CD4-positive, alpha-beta T cell treated with Interleukin-15 for 4 hours (primary cell): Measurements from ENCODE around the gene CA5A.
"Not testable (repeated sequence)": the region's sequence is repeated elsewhere in the genome, so short reads cannot be mapped to it uniquely, and the experiment has no call there.

Experiments used
- DNase-seq: peaks from one replicate; pipeline ENCODE4 v3.0.0-alpha.2; 2020; ENCODE audit warnings: low spot score

Gene CA5A

DNA sequence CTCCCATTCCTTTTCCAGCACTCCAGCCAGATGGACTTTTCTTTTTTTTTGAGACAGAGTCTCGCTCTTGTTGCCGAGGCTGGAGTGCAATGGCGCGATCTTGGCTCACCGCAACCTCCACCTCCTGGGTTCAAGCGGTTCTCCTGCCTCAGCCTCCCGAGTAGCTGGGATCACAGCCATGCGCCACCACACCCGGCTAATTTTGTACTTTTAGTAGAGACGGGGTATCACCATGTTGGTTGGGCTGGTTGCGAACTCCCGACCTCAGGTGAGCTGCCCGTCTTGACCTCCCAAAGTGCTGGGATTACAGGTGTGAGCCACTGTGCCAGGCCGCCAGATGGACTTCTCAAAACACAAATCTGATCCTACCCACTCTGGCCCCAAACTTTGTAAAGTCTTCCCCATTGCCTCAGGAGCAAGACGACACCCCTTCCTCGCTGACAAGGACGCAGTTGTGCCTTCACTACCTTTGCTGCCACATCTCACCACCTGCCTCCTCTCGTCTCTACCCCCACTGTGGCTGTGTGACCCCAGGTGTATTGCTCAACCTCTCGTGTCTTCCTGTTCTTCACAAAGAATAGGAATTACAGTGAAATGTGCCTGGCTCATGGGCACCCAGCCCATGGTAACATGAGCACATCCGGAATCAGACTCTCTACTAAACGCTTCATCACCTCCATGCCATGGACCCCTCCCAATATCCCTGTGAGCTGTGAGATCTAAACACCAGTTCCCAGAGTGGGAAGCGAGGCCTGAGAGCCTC is 11.2 kb upstream of the CA5A start:
- DNase-seq: no peak

GRCh38 chr16:87946596-87947347 is 10.4 kb upstream of the CA5A start:
- no peak for DNase-seq

DNA sequence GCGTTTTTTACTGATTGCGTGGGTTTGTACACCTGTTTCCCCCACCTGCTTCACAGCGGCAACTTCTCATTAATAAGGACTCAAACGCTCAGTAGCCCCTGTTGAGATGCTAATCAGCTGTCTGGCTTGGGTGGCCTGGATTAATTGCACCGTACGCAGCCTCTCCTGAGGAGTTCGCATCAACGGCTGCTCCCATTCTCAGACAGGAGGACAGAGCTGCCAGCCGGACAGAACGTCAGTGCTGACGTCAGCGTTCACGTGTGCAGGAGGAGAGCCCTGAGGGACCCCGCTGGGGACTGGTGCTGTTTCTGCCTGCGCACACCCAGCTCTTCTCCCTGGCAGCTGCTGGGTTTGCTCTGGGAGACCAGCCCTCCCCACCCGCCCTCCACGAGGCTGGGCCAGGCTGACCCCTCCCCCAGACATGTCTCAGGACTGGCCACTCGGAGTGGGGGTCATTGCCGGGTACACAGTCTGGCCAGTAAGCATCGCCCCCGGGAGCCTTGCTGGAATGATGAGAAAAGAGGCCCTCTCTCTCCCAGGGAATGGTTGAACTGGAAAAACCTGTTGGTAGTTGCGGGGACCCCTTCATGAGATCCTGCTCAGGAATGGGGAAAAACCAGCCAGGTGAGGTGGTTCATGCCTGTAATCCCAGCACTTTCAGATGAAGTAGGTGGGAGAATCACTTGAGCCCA is 9.2 kb upstream of the CA5A start:
- no peak for DNase-seq

DNA sequence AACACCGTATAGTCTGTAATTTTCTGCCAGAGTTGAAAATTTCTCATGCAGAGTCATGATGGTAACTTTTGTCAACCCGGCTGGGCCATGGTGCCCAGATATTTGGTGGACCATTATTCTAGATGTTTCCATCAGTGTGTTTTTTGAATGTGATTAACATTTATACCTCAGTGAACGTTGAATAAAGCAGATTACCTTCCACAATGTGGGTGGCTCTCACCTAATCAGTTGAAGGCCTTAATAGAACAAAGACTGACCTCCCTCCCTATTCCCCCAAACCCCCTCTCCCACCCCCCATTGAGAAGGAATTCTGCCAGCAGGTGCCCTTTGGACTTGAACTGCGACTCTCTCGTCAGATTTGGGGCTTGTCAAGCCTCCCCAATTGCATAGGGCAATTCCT is 6.4 kb upstream of the CA5A start:
- DNase-seq: no peak

- no peak for DNase-seq
These were observed 3.5 kb upstream of the CA5A start for GRCh38 chr16:87939562-87940423.

DNA sequence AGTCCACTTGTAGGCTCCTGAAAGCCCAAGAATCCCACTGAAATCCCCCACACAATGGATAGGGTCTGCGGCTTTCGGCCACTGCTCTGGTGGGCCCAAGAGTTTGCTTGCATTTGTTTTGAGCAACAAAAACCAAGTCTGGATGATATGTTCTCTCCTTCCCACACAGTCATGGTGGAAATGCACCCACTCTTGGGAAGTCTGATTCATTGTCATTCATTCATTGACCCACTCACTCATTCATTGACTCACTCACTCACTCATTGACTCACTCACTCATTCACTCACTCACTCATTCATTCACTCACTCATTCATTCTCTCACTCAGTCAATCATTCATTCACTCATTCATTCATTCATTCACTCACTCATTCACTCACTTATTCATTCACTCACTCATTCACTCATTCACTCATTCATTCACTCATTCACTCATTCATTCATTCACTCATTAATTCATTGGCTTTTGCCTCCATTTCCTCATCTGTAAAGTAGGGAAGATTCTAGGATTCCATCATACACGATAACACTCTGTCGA is 2.2 kb upstream of the CA5A start:
- DNase-seq: no peak

DNA sequence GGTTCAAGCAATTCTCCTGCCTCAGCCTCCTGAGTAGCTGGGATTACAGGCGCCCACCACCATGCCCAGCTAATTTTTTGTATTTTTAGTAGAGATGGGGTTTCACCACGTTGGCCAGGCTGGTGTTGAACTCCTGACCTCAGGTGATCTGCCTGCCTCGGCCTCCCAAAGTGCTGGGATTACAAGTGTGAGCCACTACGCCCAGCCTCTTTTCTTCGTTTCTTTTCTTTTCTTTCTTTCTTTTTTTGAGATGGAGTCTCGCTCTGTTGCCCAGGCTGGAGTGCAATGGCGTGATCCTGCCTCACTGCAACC is 858 bp upstream of the CA5A start:
- not testable (repeated sequence) for DNase-seq

GRCh38 chr16:87936016-87936374 is 334 bp downstream of the CA5A start:
- DNase-seq: not testable (repeated sequence)

DNA sequence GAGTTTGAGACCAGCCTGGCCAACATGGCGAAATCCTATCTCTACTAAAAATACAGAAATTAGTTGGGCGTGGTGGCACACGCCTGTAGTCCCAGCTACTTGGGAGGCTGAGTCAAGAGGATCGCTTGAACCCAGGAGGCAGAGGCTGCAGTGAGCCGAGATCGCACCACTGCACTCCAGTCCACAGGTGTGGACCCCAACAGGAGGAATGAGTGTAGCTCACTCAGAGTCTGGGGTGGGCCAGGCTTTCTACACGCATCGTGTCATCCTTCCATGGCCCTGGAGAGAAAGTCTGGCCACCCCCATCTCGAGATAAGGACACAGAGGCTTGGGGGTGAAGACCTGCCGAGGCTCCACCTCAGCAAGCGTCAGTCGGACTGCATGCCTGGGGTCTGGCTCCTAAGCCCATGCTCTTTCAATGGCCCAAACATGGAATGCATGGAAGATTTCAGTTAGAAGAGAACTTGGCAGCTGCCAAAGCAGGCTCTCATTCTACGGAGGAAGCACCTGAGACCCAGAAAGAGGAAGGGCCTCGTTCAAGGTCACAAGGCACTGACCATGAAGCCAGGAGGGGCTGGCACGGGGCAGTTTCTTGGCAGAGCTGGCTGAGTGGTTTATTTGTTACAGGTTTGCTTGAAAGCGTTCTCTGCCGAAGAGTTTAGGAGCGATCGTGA is 1.4 kb downstream of the CA5A start:
- DNase-seq: not testable (repeated sequence)

DNA sequence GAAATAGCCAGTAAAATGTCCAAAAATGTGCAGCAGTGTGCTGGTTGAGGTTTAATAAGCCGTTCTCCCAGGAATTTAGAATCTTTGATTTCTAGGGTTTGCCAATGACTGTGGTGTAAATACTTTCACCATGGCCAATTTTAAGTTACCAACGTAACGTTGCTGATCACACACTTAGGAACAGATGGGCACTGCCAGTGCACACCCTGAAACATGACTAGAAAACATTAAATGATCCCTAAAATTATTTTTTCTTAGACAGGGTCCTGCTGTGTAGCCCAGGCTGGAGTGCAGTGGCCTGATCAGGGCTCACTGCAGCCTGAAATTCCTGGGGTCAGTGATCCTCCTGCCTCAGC is 3.2 kb downstream of the CA5A start:
- DNase-seq: no peak

DNA sequence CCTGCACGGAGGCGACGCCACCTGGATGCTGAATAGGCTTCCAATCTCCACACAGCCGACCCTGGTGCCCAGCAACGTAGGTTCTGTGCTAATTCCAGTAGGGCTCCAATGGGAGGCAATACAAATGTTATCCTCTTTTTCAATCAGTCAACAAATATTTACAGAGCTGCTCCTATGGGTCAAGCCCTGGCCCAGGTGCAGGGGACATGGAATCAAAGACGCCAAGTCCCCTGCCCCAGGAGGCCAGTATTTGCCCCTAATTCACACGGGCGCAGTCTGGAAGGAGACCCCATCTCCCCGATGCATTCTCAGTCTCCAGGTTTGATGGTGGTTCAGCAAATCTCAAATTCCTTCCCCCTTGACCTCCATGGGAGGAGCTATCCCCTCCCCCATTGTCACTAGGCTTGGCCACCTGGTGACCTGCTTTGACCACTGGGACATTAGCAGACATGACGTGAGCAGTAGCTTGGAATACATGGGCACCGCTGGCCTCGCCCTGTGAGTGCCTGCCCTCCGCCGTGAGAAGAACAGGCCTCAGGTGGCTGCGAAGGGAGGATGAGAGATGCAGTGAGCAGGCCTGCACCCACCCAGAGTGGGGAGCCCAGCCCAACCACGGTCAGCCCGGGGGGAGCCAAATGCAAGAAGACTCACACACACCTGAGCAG is 3.7 kb downstream of the CA5A start:
- not testable (repeated sequence) for DNase-seq

DNA sequence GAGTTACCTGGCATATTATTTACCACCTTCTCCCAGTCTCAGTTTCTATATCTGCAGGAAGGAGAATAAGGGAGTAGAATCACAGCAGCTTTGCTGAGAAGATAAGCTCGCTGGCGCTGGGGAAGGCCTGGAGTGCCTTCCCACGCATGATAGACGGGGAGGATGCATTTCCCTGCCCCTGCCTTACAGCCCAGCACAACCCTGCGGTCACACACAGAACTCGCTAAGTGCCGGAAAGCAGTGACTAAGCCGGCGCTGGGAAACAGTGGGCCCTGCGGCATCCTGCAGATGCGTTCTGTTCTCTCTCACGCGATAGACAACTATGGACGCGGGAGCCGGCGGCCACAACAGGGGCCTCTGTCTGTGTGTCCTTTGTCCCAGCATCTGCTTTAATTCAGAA is 4.8 kb downstream of the CA5A start:
- no peak for DNase-seq

DNA sequence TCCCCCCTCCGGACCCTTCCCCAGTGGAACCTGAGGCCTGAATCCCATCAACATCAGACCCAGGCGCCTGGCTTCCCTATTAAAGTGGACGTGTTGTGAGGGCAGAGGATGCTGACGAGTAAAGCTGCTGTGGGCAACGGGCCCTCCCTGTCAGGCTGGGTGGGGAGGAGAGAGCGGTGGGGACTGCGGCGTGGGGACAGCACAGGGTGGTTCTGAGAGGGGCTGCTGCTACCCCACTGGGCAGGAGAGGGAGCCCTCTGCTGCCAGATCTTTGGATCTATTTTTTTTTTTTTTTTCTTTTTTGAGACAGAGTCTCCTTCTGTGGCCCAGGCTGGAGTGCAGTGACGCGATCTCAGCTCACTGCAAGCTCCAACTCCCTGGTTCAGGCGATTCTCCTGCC is 5.9 kb downstream of the CA5A start:
- no peak for DNase-seq

DNA sequence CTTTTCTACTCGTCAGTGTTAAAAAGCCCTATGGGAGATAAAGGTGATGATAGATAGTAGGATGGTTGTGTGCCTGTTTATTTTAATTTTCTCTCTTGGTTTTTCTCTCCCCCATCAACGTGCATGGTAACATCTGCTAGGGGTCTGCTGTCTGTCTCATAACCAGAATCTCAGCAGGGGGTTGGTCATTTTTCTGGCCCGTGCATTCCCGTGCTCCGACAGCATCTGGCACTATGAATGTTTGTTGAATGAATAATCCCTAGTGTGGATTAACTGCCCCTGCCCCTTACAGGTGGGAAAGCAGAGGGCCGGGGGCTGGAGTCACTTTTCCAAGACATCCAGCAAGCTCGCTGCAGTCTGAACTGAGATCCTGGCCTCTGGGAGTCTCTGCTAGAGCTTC is 6.3 kb downstream of the CA5A start:
- DNase-seq: no peak

DNA sequence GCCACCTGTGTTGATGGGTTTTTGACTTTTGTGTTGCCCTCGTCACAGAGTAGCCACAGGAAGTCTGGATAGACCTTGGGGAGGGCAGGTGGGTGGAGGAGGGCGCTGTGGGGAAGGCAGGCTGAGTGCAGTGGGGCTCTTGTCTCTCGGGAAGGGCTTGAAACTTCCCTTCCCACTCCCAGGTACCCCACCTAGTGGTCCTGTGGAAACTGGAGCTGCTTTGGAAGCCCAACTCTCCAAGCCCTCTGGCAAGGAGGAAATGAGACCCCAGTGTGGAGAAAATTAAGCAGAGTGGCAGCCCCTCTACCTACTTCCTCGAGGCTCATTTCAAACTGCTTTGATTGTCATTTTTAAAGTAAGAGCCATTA is 9.2 kb downstream of the CA5A start:
- DNase-seq: no peak

GRCh38 chr16:87926246-87927194 is 9.8 kb downstream of the CA5A start:
- DNase-seq: no peak

DNA sequence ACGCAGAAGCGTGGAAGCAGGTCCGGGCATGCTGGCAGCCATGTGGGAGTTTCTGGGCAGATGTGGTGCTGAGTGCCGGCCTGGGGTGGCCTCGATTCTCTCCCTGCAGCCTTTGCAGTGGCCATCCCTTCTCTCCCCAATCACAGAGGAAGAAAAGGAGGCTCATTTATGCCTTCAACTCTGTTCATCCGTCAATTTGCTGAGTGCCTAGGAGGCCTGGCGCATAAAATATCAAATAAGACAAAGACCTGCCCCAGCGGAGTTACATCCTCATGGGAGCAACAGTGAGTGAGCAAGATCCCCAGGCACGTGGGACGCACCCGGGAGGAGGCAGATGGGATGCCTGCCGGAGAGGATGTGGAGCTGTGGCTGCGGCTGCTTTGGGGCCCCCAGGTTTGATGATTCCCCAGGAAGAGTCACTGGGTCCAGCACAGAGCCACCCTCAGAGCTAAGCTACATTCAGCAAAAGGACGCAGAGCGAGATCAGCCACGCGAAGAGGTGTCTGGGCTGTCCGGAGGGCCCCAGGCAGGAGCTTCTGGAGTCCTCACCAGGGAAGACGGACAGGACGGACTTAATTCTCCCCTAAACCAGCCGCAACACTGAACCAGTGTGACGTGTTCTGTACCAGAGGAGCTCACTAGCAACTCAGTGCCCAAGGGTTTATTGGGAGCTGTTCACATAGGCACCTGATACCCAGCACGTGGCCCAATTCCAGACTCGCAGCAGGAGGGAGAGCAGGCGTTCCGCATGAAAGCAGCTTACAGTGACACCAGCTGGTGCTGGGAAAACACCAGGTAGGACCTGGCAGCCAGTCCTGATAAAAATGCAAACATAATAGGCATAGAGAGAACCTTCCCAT is 11.3 kb downstream of the CA5A start:
- no peak for DNase-seq

DNA sequence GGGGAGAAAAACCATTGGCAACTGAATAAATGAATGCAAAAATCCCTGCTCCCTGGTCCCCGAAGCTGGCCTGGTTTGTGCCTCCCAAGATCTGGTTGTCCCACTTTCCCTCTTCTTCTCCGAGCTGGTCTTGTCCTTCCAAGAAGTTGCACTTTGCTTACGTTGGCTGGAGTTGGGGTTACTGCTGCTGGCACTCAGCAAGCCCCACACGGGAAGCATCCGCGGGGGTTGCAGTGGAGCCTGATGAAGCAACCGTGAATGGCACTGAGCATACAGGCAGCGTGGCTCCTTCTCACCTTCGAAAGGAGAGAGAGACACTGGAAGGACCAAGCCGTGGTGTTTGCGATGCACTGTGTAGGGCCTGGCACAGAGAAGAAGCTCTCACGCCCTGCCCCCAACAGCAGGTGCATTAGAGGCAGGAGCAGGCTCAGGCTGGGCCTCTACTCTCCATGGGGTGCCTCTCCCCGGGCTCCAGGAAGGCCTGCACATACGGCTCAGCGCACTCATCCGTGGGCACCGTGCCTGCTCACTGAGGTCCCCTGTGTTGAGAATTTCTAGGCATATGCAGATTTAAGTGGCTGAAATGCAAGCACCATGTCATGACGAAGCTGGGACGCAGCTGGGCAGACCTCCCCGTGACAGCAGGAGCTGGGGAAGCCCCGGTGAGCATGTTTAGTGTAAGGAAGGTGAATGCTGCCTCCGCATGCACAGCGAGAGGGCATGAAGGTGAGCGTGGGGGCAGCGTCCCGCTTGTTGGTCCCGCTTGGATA is 12.1 kb downstream of the CA5A start:
- DNase-seq: no peak
